GM19238 (cell line): Measurements from ENCODE around the gene PXDN.
"Not testable (repeated sequence)": the region's sequence is repeated elsewhere in the genome, so short reads cannot be mapped to it uniquely, and the experiment has no call there.

ENCODE experiments used
- DNase-seq: peaks from one replicate; pipeline ENCODE4 v3.0.0; 2011; ENCODE audit warnings: low spot score; ENCODE audit not compliant: insufficient read length

PXDN gene

DNA sequence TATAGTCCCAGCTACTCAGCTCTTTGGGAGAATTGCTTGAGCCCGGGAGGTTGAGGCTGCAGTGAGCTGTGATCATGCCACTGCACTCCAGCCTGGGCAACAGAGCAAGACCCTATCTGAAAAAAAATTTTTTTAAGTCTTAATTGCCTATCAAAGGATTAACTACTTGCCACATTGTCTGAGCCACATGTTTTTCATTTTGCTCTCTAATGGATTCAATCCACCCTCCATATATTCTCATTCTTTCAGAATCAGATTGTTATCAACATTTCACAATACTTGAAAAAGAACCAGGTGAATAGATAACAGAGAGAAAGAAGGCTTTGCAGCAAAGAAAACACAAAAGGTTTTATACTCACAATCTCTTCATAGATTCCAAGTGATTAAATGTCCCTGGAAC, 61.0 kb downstream of the PXDN start:
- DNase-seq = no peak

DNA sequence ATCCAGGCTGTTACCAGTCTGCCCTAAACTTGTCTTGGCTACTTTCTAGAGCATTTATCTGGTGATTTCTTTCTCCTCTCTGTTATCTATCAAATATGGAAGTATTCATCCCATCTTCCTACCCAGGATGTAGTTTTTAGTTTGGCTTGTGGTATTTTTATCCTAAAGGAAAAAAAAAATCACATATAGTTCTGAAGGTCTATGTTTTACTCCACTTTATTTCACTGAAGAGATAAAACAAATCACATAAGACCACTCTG, 62.2 kb downstream of the PXDN start:
- DNase-seq = no peak

DNA sequence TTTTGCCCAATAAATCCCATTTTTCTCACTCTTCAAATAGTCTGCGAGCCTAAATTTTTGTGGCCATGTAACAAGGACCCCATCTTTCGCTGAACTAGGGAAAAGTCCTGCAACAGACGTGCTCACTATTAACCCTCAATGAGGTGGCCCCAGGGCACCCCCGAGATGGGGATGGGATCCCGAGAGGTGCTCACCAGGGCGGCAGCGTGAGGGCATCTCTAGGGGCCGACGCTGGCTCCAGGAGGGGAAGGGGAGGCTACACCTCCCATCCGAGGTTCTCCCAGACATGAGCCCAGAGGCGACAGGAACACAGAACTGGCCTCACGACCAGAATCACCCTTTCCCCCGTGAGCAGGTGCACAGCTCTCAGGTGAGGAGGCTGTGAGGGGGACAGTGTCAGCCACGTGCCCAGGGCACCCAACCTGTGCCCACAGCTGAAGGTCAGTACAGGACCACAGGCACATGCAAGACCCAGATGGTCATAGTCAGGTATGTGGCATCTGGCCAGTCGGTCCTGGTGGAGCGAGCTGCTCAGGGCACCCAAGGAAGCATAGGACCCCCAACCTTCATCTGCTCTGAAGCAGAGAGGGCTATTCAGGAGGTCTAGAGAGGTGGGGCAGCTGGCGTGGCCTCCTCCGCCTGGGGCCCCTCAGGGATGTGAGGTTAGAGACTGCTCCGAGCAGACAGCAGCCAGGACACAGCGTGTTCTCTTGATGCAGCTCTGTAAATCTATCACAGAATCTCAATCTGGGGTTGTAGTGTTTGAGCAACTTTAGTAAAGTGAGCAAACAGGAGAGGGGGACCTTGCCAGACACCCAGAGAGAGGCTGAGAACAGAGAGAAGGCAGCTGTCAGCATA, 62.8 kb downstream of the PXDN start:
- DNase-seq = no peak

DNA sequence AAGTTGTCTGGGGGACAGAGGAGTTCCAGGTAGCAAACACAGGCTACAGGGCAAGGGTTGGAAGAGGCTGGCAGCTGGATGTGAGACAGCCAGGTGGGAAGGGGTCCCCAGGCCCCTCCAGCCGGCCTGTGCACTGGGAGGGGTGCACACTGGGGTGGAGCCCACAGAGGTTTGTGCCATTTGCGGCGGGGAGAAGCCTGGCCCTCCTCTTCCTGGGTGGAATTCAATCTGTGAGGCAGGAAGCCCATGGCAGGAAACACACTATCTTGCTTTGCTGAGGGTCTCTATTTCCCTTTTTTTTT, 63.3 kb downstream of the PXDN start:
- DNase-seq = no peak

DNA sequence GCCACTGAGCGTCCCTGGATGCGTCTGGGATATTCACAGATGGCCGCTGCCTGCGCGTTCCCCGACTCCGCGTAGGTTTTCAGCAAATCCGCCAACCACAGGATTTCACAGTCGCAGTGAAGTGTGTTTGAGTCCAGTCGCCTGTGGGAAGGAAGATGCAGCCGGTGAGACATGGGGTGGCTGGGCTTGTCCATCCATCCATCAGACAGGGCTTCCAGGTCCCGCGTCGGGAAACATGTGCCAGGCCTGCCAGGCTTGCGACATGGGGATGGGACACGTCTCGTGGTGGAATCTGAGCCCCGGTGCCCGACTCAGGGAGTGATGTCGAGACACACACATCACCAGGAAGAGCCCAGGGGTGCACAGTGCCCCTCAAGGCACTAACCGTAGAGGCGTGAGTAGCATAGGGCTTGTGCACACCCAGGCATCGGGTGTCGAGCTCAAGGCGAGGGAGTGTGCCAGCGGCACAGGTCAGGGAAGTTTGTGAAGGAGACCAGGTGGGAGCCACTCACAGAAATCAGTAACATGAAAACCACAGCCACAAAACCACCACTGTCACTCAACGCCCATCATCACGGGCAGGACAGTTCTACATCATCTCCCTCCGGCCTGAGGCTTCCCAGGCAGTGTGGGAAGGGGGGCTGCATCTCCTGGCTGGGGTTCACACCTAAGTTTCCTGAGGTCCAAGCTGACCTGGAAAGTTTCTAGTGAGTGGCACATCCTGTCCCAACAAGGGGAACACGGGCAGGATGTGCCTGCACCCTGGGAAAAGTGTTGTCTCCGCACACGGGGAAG, 63.9 kb downstream of the PXDN start:
- DNase-seq = no peak

DNA sequence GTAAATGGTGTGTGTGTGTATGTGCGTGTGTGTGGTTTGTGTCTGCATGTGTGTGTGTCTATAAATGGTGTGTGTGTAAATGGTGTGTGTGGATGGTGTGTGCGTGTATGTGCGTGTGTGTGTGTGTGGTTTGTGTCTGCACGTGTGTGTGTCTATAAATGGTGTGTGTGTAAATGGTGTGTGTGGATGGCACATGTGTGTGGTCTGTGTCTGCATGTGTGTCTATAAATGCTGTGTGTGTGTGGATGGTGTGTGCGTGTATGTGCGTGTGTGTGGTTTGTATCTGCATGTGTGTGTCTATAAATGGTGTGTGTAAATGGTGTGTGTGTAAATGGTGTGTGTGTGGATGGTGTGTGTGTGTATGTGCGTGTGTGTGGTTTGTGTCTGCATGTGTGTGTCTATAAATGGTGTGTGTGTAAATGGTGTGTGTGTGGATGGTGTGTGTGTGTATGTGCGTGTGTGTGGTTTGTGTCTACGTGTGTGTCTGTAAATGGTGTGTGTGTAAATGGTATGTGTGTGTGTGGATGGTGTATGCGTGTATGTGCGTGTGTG, 64.8 kb downstream of the PXDN start:
- not testable (repeated sequence) for DNase-seq

DNA sequence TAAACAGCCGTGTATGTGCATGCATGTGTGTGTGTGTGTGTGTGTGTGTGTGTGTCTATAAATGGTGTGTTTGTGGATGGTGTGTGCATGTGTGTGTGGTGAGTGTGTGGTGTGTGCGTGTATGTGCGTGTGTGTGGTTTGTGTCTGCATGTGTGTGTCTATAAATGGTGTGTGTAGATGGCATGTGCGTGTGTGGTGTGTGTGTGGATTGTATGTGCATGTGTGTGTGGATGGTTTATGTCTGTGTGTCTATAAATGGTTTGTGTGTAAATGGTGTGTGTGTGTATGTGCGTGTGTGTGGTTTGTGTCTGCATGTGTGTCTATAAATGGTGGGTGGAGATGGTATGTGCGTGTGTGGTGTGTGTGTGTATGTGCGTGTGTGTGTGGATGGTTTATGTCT, 65.2 kb downstream of the PXDN start:
- DNase-seq = not testable (repeated sequence)

DNA sequence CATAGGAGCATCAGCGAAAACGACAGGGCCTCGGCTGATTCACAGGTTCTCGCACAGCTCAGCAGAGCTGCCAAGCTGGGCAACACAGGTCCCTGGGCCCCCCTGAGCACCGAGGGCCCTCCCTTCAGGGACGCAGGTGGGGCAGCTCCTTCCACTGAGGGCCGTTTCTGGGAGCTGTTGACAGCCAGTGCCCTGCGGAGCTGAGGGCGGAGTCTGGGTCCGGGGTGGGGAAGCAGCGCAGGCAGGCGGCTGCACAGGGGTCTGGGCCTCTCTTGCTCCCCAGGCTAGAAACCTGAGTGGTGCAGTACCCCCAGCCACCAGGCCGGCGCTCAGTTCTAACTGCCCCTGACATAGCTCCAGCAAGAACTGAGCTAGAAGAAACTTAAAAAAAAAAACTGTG, 65.7 kb downstream of the PXDN start:
- no peak for DNase-seq

DNA sequence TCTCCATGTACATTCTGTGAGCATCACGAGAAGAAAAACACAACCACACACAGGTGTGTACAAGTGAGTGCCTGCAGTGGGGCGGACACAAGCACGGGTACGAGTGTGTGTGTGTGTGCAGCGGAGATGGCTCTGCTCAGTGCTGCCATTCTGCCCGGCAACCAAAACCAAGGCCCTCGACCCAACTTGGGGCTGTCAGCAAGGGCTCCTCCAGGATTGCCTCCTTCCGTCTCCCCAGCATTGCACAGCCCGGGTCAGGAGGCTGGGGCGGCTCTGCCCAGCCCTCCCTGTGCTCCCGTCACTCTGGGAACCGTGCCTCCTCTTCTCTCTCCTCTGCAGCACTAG, 66.5 kb downstream of the PXDN start:
- DNase-seq = no peak

DNA sequence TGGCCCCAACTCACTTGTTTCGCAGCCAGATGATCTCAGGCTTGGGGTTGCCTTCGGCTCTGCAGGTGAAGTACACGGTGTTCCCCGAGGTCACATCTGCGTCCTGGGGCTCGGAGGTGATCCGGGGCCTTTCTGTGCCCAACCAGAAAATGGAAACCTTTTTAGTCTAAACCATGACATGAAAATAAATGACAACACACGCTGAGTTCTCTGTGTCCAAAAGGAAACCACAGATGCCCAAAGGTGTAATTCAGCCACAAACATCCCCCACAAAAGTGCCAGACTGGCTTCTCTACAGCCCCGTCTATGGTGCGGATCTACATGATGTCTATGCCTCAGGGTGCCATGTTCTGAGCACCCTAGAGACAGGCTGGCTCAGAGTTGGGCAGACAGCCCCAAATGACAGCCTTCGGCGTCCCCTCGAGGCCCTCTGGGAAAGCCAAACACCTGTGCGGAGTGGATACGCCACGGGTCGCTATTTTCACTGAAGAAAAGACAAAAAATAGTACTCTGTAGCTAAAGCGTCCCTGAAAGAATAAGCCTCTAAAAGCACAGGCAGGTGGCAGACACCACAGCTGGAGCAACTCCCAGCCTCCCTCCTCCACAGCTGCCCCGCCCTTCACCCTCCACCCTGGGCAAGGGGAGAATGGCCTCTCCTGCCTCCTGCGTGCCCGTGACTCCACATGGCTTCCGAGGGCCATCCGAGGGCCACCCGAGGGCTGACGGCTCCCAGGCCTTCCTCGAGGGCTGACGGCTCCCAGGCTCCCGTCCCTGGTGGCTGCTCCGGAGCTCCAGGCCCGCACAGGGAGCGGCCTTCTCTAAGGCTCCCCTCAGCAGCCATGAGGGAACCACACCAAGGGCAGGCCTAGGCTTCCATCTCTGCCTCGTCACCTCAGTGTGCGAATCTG, 67.1 kb downstream of the PXDN start:
- no peak for DNase-seq

DNA sequence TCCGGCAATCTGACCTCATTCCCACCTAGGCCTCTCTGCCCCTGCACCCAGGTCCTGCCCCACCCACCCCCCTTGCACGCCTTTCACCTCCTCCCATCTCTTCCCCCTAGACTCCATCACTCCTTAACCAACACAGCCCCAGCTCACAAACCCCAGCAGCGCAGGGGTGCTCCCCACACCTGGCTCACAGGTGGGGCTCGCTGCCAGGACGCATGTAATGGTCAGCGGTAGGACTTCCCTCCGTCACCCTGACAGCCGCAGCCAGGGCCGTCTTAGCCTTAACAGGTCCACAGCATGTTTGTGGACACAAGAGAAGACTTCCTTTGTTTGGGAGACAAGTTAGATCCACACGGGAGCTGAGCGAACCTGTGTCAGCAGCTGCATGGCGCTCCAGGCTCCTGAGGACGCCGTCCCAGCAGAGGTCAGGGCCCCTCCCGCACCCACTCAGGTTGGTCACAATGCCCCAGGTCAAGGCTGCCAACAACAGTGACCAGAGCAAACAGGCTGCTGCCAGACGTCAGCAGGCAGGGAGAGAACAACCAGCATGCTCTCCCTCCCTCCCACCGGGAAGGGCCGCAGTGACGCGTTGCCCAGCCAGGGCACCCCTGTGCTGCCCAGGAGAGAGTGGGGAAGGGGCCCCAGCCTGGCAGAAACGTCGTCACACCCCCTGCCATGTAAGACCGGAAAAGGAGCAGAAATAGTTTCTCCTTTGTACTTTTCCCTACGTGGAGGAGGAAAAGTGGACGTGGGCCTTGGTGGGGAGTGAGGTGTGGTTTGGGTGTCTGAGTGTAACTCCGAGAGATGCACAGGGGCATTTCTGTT, 68.0 kb downstream of the PXDN start:
- DNase-seq = no peak

DNA sequence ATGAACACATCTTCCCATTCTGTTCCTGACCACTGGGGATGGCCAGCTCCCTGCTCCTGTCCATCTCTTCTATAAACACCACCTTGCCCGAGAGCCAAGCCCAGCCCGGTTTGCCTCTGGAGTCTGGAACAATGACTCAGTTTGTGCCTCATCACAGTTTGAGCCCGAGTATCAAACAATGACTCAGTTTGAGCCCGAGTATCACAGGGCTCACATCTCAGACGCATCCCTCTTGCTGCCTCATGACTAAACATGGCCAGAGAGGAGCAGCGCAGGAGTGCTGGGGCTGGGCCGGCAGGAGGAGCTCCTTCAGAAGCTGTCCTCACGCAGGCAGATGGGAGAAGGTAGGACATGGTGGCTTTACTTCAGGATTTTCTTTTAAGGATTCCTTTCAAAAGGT, 68.7 kb downstream of the PXDN start:
- DNase-seq = no peak

DNA sequence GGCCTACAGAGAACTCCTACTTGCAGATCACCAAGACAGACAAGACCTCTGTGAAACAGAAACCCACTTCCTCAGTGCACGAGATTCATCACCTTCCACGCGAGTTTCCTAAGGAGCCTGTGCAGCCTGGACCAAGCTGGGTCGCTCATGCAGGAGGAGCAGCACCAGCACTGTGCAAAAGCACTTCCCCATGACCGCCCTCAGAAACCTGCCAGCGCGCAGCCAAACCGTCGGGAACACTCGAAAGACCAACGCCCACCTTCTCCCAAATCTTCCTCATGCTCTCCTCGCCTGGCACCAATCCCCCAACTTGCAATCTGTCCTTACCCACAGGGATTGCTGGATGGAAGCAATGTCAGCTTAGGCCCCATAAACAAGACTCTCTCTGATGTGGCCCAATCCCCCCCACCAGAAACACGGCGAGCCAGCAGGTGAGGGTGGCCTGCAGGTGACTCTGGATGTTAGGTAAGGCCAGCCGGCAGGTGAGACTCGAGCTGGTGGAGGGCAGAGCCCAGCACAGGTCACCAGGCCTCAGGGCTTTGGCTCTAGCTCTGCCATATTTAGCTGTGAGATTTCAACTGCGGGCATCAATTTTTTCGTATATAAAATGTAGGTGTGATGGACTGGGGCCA, 69.4 kb downstream of the PXDN start:
- DNase-seq = no peak

DNA sequence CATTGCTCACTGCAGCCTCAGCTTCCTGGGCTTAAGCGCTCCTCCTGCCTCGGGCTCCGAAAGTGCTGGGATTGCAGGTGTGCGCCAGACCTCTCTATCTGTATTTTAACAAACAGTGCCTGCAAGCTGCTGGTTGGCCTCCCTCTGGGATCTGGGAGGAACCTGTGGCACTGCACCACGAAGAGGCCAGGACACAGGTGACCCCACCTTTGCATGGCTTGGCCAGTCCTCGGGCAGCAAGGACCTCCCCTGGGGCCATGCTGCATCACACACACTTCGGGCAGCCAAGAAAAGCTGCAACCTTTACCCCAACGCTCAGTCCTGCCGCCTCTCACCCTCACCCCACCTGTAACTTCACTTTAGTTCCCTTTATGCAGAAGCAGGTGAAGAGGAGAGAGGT, 70.0 kb downstream of the PXDN start:
- no peak for DNase-seq

DNA sequence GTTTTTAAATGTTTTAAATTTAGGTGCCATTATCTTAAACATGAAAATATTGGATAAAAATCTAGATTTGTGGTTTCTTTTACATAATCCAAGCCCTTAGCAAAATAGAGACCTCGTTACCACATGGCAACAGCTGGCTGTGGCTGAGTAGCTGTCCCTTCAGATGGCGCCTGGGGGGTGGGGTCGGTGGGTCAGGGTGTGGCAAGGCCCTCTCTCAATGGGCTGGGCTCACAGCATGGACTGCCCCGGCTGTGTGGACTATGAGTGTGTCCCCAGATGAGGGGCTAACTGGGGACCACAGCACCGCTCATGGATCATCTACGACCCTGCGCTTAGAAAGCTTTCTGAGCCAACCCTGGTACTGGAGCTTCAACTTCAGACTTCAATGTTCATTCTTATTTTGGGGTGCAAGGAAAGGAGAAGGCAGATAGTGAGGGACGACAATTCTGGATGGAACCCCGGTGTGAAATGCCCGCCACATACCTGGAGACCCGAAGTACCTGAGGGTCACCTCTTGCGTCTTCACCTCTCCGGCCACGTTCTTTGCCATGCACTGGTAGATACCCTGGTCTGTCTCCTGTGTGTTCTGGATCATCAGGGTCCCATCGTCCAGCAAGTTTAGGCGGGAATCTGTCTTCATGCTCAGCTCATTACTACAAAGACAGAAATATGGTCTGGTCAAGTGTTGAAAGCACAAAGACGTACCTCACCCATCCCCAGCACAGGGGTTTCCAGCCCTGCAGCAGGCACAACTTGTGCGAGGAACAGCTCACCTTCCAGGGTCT, 71.0 kb downstream of the PXDN start:
- DNase-seq = no peak

DNA sequence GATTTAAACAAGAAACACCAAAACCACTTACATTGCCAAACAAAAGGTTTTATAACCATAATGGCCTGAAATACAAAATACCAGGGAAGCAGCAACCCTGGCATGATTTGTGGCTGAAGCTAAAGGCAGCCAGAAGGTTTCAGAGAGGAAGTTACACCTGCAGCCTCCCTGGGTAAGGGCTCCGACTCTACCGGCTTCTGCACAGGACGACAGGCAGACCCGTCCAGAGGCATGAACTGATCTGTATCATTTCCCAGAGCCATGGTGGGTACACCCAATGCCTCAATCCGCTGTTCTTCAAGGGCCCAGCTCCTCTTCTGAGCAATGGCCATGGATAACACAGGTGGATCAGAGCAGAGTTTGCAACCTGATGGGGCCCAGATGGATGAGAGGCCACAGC, 71.6 kb downstream of the PXDN start:
- DNase-seq = no peak

DNA sequence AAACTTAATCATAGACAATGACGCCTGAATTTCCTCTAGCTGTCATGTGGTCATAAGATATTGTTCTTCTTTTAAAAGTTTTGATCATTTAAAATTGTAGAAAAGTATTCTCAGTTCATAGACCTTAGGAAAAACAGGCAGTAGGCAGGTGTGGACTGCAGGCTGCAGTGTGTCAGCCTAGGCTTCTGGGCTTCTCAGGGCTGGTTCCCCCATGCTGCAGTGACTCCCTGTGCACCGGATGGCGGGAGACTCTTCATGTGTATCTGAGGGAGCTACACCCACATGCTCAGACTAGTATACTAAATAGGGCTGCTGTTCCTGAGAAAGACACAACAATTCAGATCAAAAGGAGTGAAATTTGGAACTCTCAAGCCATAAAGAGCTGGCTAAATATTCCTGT, 72.4 kb downstream of the PXDN start:
- no peak for DNase-seq

DNA sequence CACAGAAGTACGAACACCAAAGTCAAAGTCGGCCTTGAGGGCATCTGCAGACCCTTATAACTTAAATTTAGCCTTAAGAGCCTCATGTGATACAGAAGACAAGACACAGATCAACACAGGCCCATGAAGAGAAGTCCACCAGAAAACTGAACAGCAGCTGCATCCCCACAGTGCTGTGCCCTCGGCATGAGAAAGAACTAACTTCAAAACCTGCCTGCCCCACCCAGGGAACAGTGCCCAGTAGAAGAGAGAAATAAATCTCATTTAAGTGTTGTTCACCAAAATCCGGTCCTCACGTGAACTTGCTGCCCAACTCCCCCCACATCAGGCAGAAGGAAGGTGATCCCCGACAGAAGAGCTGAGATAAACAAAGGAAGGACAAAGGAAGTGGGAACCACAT, 73.7 kb downstream of the PXDN start:
- no peak for DNase-seq

DNA sequence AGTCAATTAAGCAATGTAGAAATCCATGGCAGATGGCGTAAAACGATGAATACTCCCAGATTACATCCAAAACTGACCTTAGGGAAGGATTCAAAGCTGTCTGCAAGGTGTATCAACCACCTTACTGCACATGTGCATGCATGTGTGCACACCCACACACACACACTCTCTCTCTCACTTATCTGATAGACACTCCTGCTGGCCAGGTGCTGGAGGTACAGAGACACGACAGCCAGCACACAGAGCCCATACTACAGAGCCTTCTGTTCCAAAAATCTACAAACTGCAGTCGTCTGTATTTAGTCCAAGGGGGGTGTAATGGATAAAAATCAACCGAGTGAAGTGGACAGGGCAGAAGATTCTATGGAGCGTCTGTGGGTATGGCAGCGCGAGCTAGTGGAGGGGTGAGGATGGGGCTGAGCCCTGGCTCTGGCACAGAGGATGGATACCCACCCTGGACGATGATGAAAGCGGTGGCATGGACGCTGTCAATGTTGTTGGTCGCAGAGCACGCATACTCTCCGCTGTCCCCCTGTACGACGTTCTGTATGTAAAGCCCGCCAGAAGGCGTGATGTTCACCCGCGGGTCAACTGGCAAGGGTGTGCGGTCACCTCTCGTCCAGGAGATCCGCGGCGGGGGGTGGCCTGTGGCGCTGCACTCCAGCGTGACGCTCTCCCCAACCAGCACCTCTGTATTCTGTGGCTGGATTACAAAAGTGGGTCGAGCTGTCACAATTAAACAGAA, 78.4 kb downstream of the PXDN start:
- no peak for DNase-seq
